GM23338 (cell line): ENCODE results near the gene LIPH. TPM values are rescaled to one million over a fixed set of nuclear protein-coding genes. Genes with fewer than 3 reads are reported as not detected.

ENCODE experiments used
- ATAC-seq: fragments of 200-7000 bp; cut with Tn5 transposase; 3 replicates; pipeline ENCODE4 v1.9.1; 2020
- DNase-seq: peaks from one replicate; pipeline ENCODE4 v3.0.0-alpha.2; 2015; ENCODE audit warnings: low spot score
- H2AFZ ChIP-seq: fragments of 200-600 bp; sonication (generic); 2 replicates; pipeline ENCODE4 v1.8.0; 2016; ENCODE audit warnings: antibody characterized with exemption, mild to moderate bottlenecking, moderate library complexity
- H3F3A ChIP-seq: fragments of 200-600 bp; sonication (generic); replicated peaks from 2 replicates; pipeline ENCODE4 v1.8.0; 2017; ENCODE audit warnings: antibody characterized with exemption, mixed run types, low read depth
- H3K27ac ChIP-seq: fragments of 200-600 bp; sonication (generic); 2 replicates; pipeline ENCODE4 v1.6.1; 2016; ENCODE audit warnings: low read depth
- H3K27me3 ChIP-seq: fragments of 200-600 bp; sonication (generic); 2 replicates; pipeline ENCODE4 v1.8.0; 2016; ENCODE audit warnings: mild to moderate bottlenecking, mixed run types, moderate library complexity; ENCODE audit not compliant: insufficient read depth
- H3K36me3 ChIP-seq: fragments of 200-600 bp; sonication (generic); 2 replicates; pipeline ENCODE4 v1.8.0; 2016; ENCODE audit warnings: mild to moderate bottlenecking; ENCODE audit not compliant: insufficient read depth
- H3K4me1 ChIP-seq: fragments of 200-600 bp; sonication (generic); 2 replicates; pipeline ENCODE4 v1.8.0; 2016; ENCODE audit warnings: mild to moderate bottlenecking, moderate library complexity; ENCODE audit not compliant: insufficient read depth
- H3K4me2 ChIP-seq: fragments of 200-600 bp; sonication (generic); 2 replicates; pipeline ENCODE4 v1.7.1; 2017; ENCODE audit warnings: mixed run types
- H3K4me3 ChIP-seq: fragments of 200-600 bp; sonication (generic); 2 replicates; pipeline ENCODE4 v1.6.1; 2016; ENCODE audit warnings: mixed run types
- H3K79me2 ChIP-seq: fragments of 200-600 bp; sonication (generic); replicated peaks from 2 replicates; pipeline ENCODE4 v1.8.0; 2017; ENCODE audit warnings: mild to moderate bottlenecking; ENCODE audit not compliant: insufficient read depth
- H3K9me2 ChIP-seq: fragments of 200-600 bp; sonication (generic); 2 replicates; pipeline ENCODE4 v1.8.0; 2017; ENCODE audit not compliant: insufficient read depth
- H4K20me1 ChIP-seq: fragments of 200-600 bp; sonication (generic); replicated peaks from 2 replicates; pipeline ENCODE4 v1.8.0; 2017; ENCODE audit warnings: mild to moderate bottlenecking; ENCODE audit not compliant: insufficient read depth
- H3K27ac Mint-ChIP-seq: 2 replicates; pipeline ENCODE4 v1.8.0; 2020; ENCODE audit warnings: inconsistent platforms, mild to moderate bottlenecking, moderate library complexity, mixed read lengths
- H3K27me3 Mint-ChIP-seq: 3 replicates; pipeline ENCODE4 v1.8.0; 2022; ENCODE audit warnings: low read depth, mild to moderate bottlenecking, moderate library complexity, mixed read lengths, inconsistent platforms; ENCODE audit not compliant: insufficient read depth, poor library complexity
- H3K36me3 Mint-ChIP-seq: 3 replicates; pipeline ENCODE4 v1.8.0; 2021; ENCODE audit warnings: low read depth, mild to moderate bottlenecking, inconsistent platforms, moderate library complexity, mixed read lengths
- H3K4me1 Mint-ChIP-seq: 3 replicates; pipeline ENCODE4 v1.8.0; 2020; ENCODE audit warnings: mild to moderate bottlenecking, inconsistent platforms, mixed read lengths
- H3K4me3 Mint-ChIP-seq: 3 replicates; pipeline ENCODE4 v1.8.0; 2021; ENCODE audit warnings: moderate library complexity, mild to moderate bottlenecking, inconsistent platforms, mixed read lengths
- H3K9me3 Mint-ChIP-seq: 3 replicates; pipeline ENCODE4 v1.8.0; 2020; ENCODE audit warnings: moderate library complexity, mild to moderate bottlenecking, inconsistent platforms, mixed read lengths
- CREB1 ChIP-seq: fragments of 250-450 bp; sonication (Bioruptor Pico); IDR thresholded peaks from 2 replicates; pipeline ENCODE4 v1.5.0; 2020; ENCODE audit warnings: low read depth, mild to moderate bottlenecking, moderate library complexity
- CTCF ChIP-seq, 2 experiments: fragments of 200-600 bp in 1 of 2; sonication (generic) in 1 of 2; conservative IDR thresholded peaks; 2 replicates each; pipeline versions ENCODE4 v1.5.1 to v1.6.1; 2016 to 2017; ENCODE audit warnings: antibody characterized with exemption in 2 of 2, low read depth in 2 of 2, mild to moderate bottlenecking in 2 of 2, moderate library complexity in 1 of 2
- ETS1 ChIP-seq: IDR thresholded peaks from 2 replicates; pipeline ENCODE4 v1.6.1; 2016; ENCODE audit warnings: antibody characterized with exemption
- EZH2 ChIP-seq: fragments of 200-600 bp; sonication (generic); IDR thresholded peaks from one replicate; pipeline ENCODE4 v1.8.0; 2017; ENCODE audit warnings: antibody characterized with exemption, mild to moderate bottlenecking, low read depth; ENCODE audit not compliant: unreplicated experiment
- EZH2phosphoT487 ChIP-seq: fragments of 200-600 bp; sonication (generic); IDR thresholded peaks from one replicate; pipeline ENCODE4 v1.8.1; 2018; ENCODE audit warnings: antibody characterized with exemption; ENCODE audit not compliant: unreplicated experiment
- JUNB ChIP-seq: IDR thresholded peaks from one replicate; pipeline ENCODE4 v1.6.1; 2016; ENCODE audit warnings: antibody characterized with exemption; ENCODE audit not compliant: unreplicated experiment
- NANOG ChIP-seq: IDR thresholded peaks from 2 replicates; pipeline ENCODE4 v1.6.1; 2016; ENCODE audit warnings: antibody characterized with exemption, borderline replicate concordance
- POLR2AphosphoS5 ChIP-seq: IDR thresholded peaks from 2 replicates; pipeline ENCODE4 v1.6.1; 2016; ENCODE audit warnings: antibody characterized with exemption, low read depth
- STAT1 ChIP-seq: IDR thresholded peaks from one replicate; pipeline ENCODE4 v1.6.1; 2016; ENCODE audit warnings: antibody characterized with exemption; ENCODE audit not compliant: unreplicated experiment
- ZNF114 ChIP-seq: fragments of 250-450 bp; sonication (Bioruptor Pico); IDR thresholded peaks from 2 replicates; pipeline ENCODE4 v1.5.0; 2020; ENCODE audit warnings: mild to moderate bottlenecking, moderate library complexity
- ZNF331 ChIP-seq: fragments of 250-450 bp; sonication (Bioruptor Pico); IDR thresholded peaks from 2 replicates; pipeline ENCODE4 v1.5.0; 2020; ENCODE audit warnings: low read depth, mild to moderate bottlenecking, moderate library complexity
- polyA plus RNA-seq: library from polyadenylated mRNA; unstranded; fragments of >200 nt; fragmentation: Nextera tagmentation; extraction: Ambion mirVana; gene quantifications from 2 replicates; pipeline ENCODE4 v1.2.1, GENCODE V29; 2016
- total RNA-seq: library from RNA; depleted of rRNA; stranded (reverse); fragments of >200 nt; shearing (Covaris generic); gene quantifications from 2 replicates; pipeline ENCODE4 v1.2.3, GENCODE V29; 2014
- TF ChIP-seq, protein P1 (sequence below): fragments of 250-450 bp; sonication (Bioruptor Pico); IDR thresholded peaks from 2 replicates; pipeline ENCODE4 v1.5.0; 2020; ENCODE audit warnings: mild to moderate bottlenecking, moderate library complexity
- TF ChIP-seq, protein P2 (sequence below): IDR thresholded peaks from one replicate; pipeline ENCODE4 v1.6.1; 2018; ENCODE audit warnings: antibody characterized with exemption; ENCODE audit not compliant: unreplicated experiment

The LIPH gene
- total and polyA plus RNA-seq, 2 experiments from 2014 or later = 0.03 to 0.16 TPM

- Histone ChIP-seq H4K20me1 (no peaks in the 10 kb centered on the region), H3K9me2 (no peaks in the 10 kb centered on the region), H3K27ac (no peak overlapping the region), H3F3A (no peaks in the 10 kb centered on the region), H3K4me2 (no peak overlapping the region), H3K4me3 (no peak overlapping the region), H3K36me3 (no peaks in the 10 kb centered on the region), H3K27me3 (no peaks in the 10 kb centered on the region), H3K4me1 (0 out of 2 replicates have a peak, but pooled peaks cover 4% of the 10 kb centered on the region), H2AFZ (no peak overlapping the region), H3K79me2 (no peaks in the 10 kb centered on the region)
- Mint-ChIP-seq H3K27ac (no peak overlapping the region), H3K27me3 (peaks cover 2% of the 10 kb centered on the region), H3K4me3 (no peak overlapping the region), H3K36me3 (no peaks in the 10 kb centered on the region), H3K9me3 (no peaks in the 10 kb centered on the region), H3K4me1 (peaks cover 15% of the 10 kb centered on the region)
- TF ChIP-seq CTCF (conservative IDR thresholded peaks at IDR 0.05; ENCODE audit: low read depth in 2 of 2) = no peak
- TF ChIP-seq, protein P1, sequence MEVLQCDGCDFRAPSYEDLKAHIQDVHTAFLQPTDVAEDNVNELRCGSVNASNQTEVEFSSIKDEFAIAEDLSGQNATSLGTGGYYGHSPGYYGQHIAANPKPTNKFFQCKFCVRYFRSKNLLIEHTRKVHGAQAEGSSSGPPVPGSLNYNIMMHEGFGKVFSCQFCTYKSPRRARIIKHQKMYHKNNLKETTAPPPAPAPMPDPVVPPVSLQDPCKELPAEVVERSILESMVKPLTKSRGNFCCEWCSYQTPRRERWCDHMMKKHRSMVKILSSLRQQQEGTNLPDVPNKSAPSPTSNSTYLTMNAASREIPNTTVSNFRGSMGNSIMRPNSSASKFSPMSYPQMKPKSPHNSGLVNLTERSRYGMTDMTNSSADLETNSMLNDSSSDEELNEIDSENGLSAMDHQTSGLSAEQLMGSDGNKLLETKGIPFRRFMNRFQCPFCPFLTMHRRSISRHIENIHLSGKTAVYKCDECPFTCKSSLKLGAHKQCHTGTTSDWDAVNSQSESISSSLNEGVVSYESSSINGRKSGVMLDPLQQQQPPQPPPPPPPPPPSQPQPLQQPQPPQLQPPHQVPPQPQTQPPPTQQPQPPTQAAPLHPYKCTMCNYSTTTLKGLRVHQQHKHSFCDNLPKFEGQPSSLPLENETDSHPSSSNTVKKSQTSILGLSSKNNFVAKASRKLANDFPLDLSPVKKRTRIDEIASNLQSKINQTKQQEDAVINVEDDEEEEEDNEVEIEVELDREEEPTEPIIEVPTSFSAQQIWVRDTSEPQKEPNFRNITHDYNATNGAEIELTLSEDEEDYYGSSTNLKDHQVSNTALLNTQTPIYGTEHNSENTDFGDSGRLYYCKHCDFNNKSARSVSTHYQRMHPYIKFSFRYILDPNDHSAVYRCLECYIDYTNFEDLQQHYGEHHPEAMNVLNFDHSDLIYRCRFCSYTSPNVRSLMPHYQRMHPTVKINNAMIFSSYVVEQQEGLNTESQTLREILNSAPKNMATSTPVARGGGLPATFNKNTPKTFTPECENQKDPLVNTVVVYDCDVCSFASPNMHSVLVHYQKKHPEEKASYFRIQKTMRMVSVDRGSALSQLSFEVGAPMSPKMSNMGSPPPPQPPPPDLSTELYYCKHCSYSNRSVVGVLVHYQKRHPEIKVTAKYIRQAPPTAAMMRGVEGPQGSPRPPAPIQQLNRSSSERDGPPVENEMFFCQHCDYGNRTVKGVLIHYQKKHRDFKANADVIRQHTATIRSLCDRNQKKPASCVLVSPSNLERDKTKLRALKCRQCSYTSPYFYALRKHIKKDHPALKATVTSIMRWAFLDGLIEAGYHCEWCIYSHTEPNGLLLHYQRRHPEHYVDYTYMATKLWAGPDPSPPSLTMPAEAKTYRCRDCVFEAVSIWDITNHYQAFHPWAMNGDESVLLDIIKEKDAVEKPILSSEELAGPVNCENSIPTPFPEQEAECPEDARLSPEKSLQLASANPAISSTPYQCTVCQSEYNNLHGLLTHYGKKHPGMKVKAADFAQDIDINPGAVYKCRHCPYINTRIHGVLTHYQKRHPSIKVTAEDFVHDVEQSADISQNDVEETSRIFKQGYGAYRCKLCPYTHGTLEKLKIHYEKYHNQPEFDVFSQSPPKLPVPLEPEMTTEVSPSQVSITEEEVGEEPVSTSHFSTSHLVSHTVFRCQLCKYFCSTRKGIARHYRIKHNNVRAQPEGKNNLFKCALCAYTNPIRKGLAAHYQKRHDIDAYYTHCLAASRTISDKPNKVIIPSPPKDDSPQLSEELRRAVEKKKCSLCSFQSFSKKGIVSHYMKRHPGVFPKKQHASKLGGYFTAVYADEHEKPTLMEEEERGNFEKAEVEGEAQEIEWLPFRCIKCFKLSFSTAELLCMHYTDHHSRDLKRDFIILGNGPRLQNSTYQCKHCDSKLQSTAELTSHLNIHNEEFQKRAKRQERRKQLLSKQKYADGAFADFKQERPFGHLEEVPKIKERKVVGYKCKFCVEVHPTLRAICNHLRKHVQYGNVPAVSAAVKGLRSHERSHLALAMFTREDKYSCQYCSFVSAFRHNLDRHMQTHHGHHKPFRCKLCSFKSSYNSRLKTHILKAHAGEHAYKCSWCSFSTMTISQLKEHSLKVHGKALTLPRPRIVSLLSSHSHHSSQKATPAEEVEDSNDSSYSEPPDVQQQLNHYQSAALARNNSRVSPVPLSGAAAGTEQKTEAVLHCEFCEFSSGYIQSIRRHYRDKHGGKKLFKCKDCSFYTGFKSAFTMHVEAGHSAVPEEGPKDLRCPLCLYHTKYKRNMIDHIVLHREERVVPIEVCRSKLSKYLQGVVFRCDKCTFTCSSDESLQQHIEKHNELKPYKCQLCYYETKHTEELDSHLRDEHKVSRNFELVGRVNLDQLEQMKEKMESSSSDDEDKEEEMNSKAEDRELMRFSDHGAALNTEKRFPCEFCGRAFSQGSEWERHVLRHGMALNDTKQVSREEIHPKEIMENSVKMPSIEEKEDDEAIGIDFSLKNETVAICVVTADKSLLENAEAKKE (CRISPR knock-in tag) = no peak
- TF ChIP-seq NANOG = no peak
- no peak for TF ChIP-seq JUNB
- no peak for TF ChIP-seq ZNF331 (CRISPR knock-in tag)
- TF ChIP-seq EZH2 = no peak
- no peak for TF ChIP-seq POLR2AphosphoS5
- TF ChIP-seq EZH2phosphoT487 = no peak
- no peak for TF ChIP-seq ZNF114 (CRISPR knock-in tag)
- TF ChIP-seq, protein P2, sequence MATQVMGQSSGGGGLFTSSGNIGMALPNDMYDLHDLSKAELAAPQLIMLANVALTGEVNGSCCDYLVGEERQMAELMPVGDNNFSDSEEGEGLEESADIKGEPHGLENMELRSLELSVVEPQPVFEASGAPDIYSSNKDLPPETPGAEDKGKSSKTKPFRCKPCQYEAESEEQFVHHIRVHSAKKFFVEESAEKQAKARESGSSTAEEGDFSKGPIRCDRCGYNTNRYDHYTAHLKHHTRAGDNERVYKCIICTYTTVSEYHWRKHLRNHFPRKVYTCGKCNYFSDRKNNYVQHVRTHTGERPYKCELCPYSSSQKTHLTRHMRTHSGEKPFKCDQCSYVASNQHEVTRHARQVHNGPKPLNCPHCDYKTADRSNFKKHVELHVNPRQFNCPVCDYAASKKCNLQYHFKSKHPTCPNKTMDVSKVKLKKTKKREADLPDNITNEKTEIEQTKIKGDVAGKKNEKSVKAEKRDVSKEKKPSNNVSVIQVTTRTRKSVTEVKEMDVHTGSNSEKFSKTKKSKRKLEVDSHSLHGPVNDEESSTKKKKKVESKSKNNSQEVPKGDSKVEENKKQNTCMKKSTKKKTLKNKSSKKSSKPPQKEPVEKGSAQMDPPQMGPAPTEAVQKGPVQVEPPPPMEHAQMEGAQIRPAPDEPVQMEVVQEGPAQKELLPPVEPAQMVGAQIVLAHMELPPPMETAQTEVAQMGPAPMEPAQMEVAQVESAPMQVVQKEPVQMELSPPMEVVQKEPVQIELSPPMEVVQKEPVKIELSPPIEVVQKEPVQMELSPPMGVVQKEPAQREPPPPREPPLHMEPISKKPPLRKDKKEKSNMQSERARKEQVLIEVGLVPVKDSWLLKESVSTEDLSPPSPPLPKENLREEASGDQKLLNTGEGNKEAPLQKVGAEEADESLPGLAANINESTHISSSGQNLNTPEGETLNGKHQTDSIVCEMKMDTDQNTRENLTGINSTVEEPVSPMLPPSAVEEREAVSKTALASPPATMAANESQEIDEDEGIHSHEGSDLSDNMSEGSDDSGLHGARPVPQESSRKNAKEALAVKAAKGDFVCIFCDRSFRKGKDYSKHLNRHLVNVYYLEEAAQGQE = no peak
- TF ChIP-seq CREB1 = no peak
- no peak for TF ChIP-seq STAT1
- no peak for TF ChIP-seq ETS1
- ATAC-seq (no peak), DNase-seq (no peak)
These were observed 82.8 kb downstream of the LIPH start for GRCh38 chr3:185469542-185469941.
